ENCODE results near the gene TMEM179B. TPM values are rescaled to one million over a fixed set of nuclear protein-coding genes. Genes with fewer than 3 reads are reported as not detected.

TMEM179B gene
- total and polyA plus RNA-seq, 2 of the 4 experiments (the other 2 are of a cell fraction) = 29.4 to 67.1 TPM

DNA sequence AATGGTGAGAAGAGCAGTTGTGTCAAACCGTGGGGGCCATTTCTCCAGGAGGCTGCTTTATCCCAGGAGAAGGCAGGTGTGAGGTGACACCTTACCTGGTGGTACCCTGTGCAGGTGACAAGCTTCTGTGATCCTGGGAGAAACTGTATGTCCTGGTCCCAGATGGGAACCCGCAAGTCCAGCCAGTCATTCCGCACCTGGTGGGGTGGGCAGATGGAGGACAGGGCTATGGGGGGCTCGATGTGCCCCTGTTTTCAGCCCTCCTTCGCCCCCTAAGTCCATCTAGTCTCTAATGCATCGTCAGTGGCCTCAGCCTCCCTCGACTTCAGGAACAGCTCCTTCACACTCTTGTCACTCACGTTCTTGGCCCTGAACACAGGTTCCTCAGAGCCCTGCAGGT lies 48.1 kb downstream of the TMEM179B start:
- in situ Hi-C loops (cut with MboI; ENCODE audit: low sequenced_read_pairs) (no loop called here), intact Hi-C loops (cut with micrococcal nuclease) (no loop called here), dilution Hi-C loops (cut with HindIII; ENCODE audit: low sequenced_read_pairs, unreplicated experiment) (no loop called here)
- H4K5ac ChIP-seq (ENCODE audit: low read depth, low read length) = no peak overlapping the region
- no peak overlapping the region for H2AFZ ChIP-seq (replicated peaks; ENCODE audit: low read length, poor library complexity)
- H3K4me1 ChIP-seq (ENCODE audit: control insufficient read depth, insufficient read depth, low read length) = peaks cover 7% of the 10 kb centered on the region
- no peak overlapping the region for H2BK20ac ChIP-seq (ENCODE audit: low read depth, low read length)
- ATAC-seq (ENCODE audit: low read depth) (no peak), DNase-seq (no peak)
- H3K14ac ChIP-seq (replicated peaks; ENCODE audit: low read depth, low read length) = no peak overlapping the region
- H4K8ac ChIP-seq (ENCODE audit: low read depth in 2 of 2, low read length in 2 of 2) = no peak overlapping the region
- POLR2A ChIA-PET (ENCODE audit: unreplicated experiment) = no interaction called here
- H2AK9ac ChIP-seq (replicated peaks; ENCODE audit: low read depth, low read length, poor library complexity) = no peak overlapping the region
- peaks cover 23% of the 10 kb centered on the region for H3K36me3 ChIP-seq (ENCODE audit: control insufficient read depth, insufficient read depth, low read length)
- no peak overlapping the region for H3K56ac ChIP-seq (ENCODE audit: extremely low read depth, insufficient read depth, low read length)
- no peak overlapping the region for H3K4me3 ChIP-seq (ENCODE audit: insufficient read depth, low read depth, low read length)
- TF ChIP-seq MXI1 (IDR thresholded peaks at IDR 0.05; ENCODE audit: borderline replicate concordance, low read depth, low read length) = no peak
- no peak for TF ChIP-seq POLR2A (IDR thresholded peaks at IDR 0.05; ENCODE audit: low read depth, low read length)
- TF ChIP-seq, protein P1, sequence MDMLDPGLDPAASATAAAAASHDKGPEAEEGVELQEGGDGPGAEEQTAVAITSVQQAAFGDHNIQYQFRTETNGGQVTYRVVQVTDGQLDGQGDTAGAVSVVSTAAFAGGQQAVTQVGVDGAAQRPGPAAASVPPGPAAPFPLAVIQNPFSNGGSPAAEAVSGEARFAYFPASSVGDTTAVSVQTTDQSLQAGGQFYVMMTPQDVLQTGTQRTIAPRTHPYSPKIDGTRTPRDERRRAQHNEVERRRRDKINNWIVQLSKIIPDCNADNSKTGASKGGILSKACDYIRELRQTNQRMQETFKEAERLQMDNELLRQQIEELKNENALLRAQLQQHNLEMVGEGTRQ (IDR thresholded peaks at IDR 0.05; ENCODE audit: low read depth, low read length) = no peak
- TF ChIP-seq MAZ (IDR thresholded peaks at IDR 0.05; ENCODE audit: borderline replicate concordance, low read depth, low read length) = no peak
- TF ChIP-seq RAD21 (IDR thresholded peaks at IDR 0.05; ENCODE audit: low read length) = no peak
- TF ChIP-seq CEBPB (IDR thresholded peaks at IDR 0.05; ENCODE audit: low read depth, low read length) = no peak
- TF ChIP-seq NFE2L2 (IDR thresholded peaks at IDR 0.05; ENCODE audit: low read depth, low read length) = no peak
- TF ChIP-seq, protein P2, sequence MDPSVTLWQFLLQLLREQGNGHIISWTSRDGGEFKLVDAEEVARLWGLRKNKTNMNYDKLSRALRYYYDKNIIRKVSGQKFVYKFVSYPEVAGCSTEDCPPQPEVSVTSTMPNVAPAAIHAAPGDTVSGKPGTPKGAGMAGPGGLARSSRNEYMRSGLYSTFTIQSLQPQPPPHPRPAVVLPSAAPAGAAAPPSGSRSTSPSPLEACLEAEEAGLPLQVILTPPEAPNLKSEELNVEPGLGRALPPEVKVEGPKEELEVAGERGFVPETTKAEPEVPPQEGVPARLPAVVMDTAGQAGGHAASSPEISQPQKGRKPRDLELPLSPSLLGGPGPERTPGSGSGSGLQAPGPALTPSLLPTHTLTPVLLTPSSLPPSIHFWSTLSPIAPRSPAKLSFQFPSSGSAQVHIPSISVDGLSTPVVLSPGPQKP (IDR thresholded peaks at IDR 0.05; ENCODE audit: borderline replicate concordance, low read depth, low read length) = no peak
- no peak for TF ChIP-seq MAFK (IDR thresholded peaks at IDR 0.05; ENCODE audit: low read depth, low read length)
- TF ChIP-seq, protein P3, sequence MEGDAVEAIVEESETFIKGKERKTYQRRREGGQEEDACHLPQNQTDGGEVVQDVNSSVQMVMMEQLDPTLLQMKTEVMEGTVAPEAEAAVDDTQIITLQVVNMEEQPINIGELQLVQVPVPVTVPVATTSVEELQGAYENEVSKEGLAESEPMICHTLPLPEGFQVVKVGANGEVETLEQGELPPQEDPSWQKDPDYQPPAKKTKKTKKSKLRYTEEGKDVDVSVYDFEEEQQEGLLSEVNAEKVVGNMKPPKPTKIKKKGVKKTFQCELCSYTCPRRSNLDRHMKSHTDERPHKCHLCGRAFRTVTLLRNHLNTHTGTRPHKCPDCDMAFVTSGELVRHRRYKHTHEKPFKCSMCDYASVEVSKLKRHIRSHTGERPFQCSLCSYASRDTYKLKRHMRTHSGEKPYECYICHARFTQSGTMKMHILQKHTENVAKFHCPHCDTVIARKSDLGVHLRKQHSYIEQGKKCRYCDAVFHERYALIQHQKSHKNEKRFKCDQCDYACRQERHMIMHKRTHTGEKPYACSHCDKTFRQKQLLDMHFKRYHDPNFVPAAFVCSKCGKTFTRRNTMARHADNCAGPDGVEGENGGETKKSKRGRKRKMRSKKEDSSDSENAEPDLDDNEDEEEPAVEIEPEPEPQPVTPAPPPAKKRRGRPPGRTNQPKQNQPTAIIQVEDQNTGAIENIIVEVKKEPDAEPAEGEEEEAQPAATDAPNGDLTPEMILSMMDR (conservative IDR thresholded peaks at IDR 0.05; ENCODE audit: low read depth, low read length) = no peak
- no peak for TF ChIP-seq BHLHE40 (IDR thresholded peaks at IDR 0.05; ENCODE audit: low read depth, low read length)
- no peak for TF ChIP-seq CHD1 (IDR thresholded peaks at IDR 0.05; ENCODE audit: low read depth, low read length)
- TF ChIP-seq FOS (IDR thresholded peaks at IDR 0.05; ENCODE audit: low read depth, low read length) = no peak
- no peak for TF ChIP-seq RFX5 (IDR thresholded peaks at IDR 0.05; ENCODE audit: low read depth, low read length)
- TF ChIP-seq SMC3 (IDR thresholded peaks at IDR 0.05; ENCODE audit: low read depth, low read length) = no peak
- no peak for TF ChIP-seq RCOR1 (IDR thresholded peaks at IDR 0.05; ENCODE audit: insufficient replicate concordance, low read length)
- H2AK5ac ChIP-seq (ENCODE audit: low read depth, low read length) = no peak overlapping the region
- H3K23ac ChIP-seq (ENCODE audit: low read depth, low read length) = no peak overlapping the region
- peaks cover 4% of the 10 kb centered on the region; the same call in 1 of the 2 replicates for H3K9me1 ChIP-seq (ENCODE audit: insufficient read depth, low read length)
- H3K27ac ChIP-seq (ENCODE audit: insufficient read depth, low read length) = no peak overlapping the region
- H3K18ac ChIP-seq (ENCODE audit: low read depth, low read length) = no peak overlapping the region
- no peaks in the 10 kb centered on the region for H3K27me3 ChIP-seq (ENCODE audit: control insufficient read depth, insufficient read depth, low read length)
- no peaks in the 10 kb centered on the region for H3K9me3 ChIP-seq (ENCODE audit: control insufficient read depth, insufficient read depth, low read length)
- BruUV-seq (replicated peaks) = no TSS peak
- H3K9ac ChIP-seq (ENCODE audit: low read depth, low read length) = no peak overlapping the region
- WGBS, 2 experiments (ENCODE audit: extremely low coverage in 2 of 2, insufficient read length in 1 of 2) = 90% methylated on average over 3 of the region's 8 CpGs; no CpG with 5 or more reads in 1 of the 2 experiments
- H3K79me1 ChIP-seq (ENCODE audit: low read depth in 1 of 2, low read length in 2 of 2) = peaks cover 23 to 70% of the 10 kb centered on the region in 2 experiments; a peak in 3 of 4 replicates
- H3K4me2 ChIP-seq (ENCODE audit: low read depth, low read length) = no peak overlapping the region
- H4K20me1 ChIP-seq (ENCODE audit: insufficient read depth, low read length) = peaks cover 10% of the 10 kb centered on the region; the same call in 1 of the 2 replicates
- H2BK15ac ChIP-seq (ENCODE audit: low read depth, low read length) = no peak overlapping the region
- CTCF ChIA-PET = no interaction called here
- no peak overlapping the region for H2BK120ac ChIP-seq (ENCODE audit: low read depth, low read length)
- H4K91ac ChIP-seq (ENCODE audit: insufficient read depth, low read depth, low read length) = no peak overlapping the region
- no peak overlapping the region for H2BK5ac ChIP-seq (ENCODE audit: low read depth, low read length, poor library complexity, severe bottlenecking)
- H3K4ac ChIP-seq (ENCODE audit: low read depth, low read length) = no peak overlapping the region

Measured in IMR-90 (cell line).